Measurements from ENCODE around the gene SYNE1.

DNA sequence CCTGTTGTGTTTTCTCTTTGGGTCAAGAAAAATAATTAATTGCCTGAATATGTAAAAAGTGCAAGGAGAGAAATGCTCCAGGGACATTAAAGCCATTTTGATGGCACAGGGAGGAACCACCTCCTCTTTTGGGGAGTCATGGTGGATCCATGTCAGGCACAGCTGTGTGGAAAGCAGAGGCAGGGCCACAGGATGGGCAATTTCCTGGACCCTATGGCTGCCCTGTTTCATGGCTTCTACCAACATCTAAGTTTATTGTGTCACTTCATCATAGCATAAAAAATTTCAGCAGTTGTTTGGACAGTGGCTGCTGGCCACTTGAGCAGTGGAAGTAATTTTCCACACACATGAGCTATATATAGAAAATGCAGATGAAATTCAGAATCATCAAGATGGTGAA, 238.2 kb downstream of the SYNE1 start:
- TF ChIP-seq, protein P1, sequence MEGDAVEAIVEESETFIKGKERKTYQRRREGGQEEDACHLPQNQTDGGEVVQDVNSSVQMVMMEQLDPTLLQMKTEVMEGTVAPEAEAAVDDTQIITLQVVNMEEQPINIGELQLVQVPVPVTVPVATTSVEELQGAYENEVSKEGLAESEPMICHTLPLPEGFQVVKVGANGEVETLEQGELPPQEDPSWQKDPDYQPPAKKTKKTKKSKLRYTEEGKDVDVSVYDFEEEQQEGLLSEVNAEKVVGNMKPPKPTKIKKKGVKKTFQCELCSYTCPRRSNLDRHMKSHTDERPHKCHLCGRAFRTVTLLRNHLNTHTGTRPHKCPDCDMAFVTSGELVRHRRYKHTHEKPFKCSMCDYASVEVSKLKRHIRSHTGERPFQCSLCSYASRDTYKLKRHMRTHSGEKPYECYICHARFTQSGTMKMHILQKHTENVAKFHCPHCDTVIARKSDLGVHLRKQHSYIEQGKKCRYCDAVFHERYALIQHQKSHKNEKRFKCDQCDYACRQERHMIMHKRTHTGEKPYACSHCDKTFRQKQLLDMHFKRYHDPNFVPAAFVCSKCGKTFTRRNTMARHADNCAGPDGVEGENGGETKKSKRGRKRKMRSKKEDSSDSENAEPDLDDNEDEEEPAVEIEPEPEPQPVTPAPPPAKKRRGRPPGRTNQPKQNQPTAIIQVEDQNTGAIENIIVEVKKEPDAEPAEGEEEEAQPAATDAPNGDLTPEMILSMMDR (IDR thresholded peaks at IDR 0.05), result no peak
- TF ChIP-seq EZH2 (IDR thresholded peaks at IDR 0.05) (no peak), EZH2phosphoT487 (IDR thresholded peaks at IDR 0.05) (no peak)

Data from neural progenitor cell (in vitro differentiated cells).